Stimulated activated CD4-positive, alpha-beta T cell treated with anti-CD3 and anti-CD28 coated beads, Interleukin-15, amount 100 ng/mL, for 24 hours (primary cell): ENCODE data around the gene KRT7.
A peak's percentile ranks its signal among the peaks of the same experiment; 100 is the strongest.

Source experiments
- DNase-seq: peaks from one replicate; pipeline ENCODE4 v3.0.0-alpha.2; 2020

KRT7 gene

GRCh38 chr12:52200086-52200780 lies 32.8 kb upstream of the KRT7 start:
- no peak for DNase-seq

- DNase-seq = no peak
Observed at GRCh38 chr12:52200781-52201450, 32.1 kb upstream of the KRT7 start.

GRCh38 chr12:52201451-52201839 lies 31.6 kb upstream of the KRT7 start:
- DNase-seq = no peak

- peak; percentile 14 for DNase-seq
Observed at GRCh38 chr12:52202361-52203078, 30.5 kb upstream of the KRT7 start.

- DNase-seq = peak; percentile 13
Observed at GRCh38 chr12:52203079-52203921, 29.7 kb upstream of the KRT7 start.

- no peak for DNase-seq
Observed at GRCh38 chr12:52204095-52204930, 28.7 kb upstream of the KRT7 start.

- DNase-seq = no peak
Observed at GRCh38 chr12:52204931-52205505, 28.0 kb upstream of the KRT7 start.

GRCh38 chr12:52205612-52206303 lies 27.3 kb upstream of the KRT7 start:
- no peak for DNase-seq

- DNase-seq = no peak
Observed at GRCh38 chr12:52206304-52207040, 26.6 kb upstream of the KRT7 start.

GRCh38 chr12:52207106-52207505 lies 25.9 kb upstream of the KRT7 start:
- no peak for DNase-seq

- DNase-seq = no peak
Observed at GRCh38 chr12:52207895-52208294, 25.1 kb upstream of the KRT7 start.

GRCh38 chr12:52208424-52209165 lies 24.4 kb upstream of the KRT7 start:
- no peak for DNase-seq

- DNase-seq = no peak
Observed at GRCh38 chr12:52209321-52209720, 23.7 kb upstream of the KRT7 start.

- no peak for DNase-seq
Observed at GRCh38 chr12:52210186-52210924, 22.7 kb upstream of the KRT7 start.

- DNase-seq = no peak
Observed at GRCh38 chr12:52210925-52211650, 22.0 kb upstream of the KRT7 start.

- no peak for DNase-seq
Observed at GRCh38 chr12:52211716-52212585, 21.1 kb upstream of the KRT7 start.
